Measurements from ENCODE around the gene OR10J5. TPM values are rescaled to one million over a fixed set of nuclear protein-coding genes. Genes with fewer than 3 reads are reported as not detected.

The OR10J5 gene
- total RNA-seq = not detected in 2 replicates

DNA sequence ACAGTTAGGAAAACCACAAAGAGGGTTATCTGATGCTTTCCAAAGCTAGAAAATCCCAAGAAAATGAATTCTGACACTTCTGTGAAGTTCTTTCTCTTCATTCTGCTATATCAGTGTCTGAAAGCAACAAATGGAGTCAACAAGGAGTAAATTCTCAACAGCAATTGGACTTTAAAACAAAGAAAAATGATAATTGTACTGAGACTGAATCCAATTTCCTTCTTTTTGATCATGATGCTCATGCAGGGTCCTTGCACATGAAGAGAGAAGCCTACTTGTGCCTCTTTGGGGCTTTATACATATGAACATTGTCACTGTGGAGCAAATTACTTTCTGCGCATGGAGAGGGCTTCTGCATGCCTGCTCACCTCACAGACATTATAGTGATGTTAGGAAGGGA lies at the start of gene OR10J5:
OR10J5 (minus strand) TSS at position 101 of the 400 bp plus-strand sequence; CDS start at position 101, 0 bp downstream.

Other genes starting within 250 kb of the OR10J5 start
- gene FCER1A, start 233.7 kb downstream of the OR10J5 start, total RNA-seq = not detected in 2 replicates
- gene OR10J4, start 103.8 kb downstream of the OR10J5 start, total RNA-seq = not detected in 2 replicates
- gene OR10J1, start 96.3 kb downstream of the OR10J5 start, total RNA-seq = not detected in 2 replicates
- not detected in 2 replicates for gene APCS, start 51.8 kb upstream of the OR10J5 start, total RNA-seq
- gene CRP, start 178.6 kb upstream of the OR10J5 start, total RNA-seq = 0.23 TPM in 1 of 2 replicates, not detected in the other
- 36.9 and 104 TPM in 2 replicates for gene DUSP23, start 245.0 kb upstream of the OR10J5 start, total RNA-seq

All from pericardium fibroblast (primary cell).